Subcutaneous adipose tissue (tissue), 4 donors: ENCODE results near the gene SNX5. TPM values are rescaled to one million over a fixed set of nuclear protein-coding genes. Genes with fewer than 3 reads are reported as not detected.

Experiments
- CTCF ChIP-seq: fragments of 450-650 bp; IDR thresholded peaks from one replicate; pipeline ENCODE4 v1.5.1; 2016; ENCODE audit warnings: low read depth, mild to moderate bottlenecking, control low read depth, antibody characterized with exemption, moderate library complexity
- total RNA-seq, 4 donors: library from RNA; depleted of rRNA; stranded (reverse); fragments of >200 nt; gene quantifications; one replicate each; pipeline ENCODE4 v1.1.0, GENCODE V29; 2016

Gene SNX5
- total RNA-seq, 4 donors from 2014 or later, result 114 to 169 (median 139) TPM

- TF ChIP-seq CTCF, result no peak
Observed at GRCh38 chr20:18001131-18001921, 32.7 kb upstream of the SNX5 start.

GRCh38 chr20:17999566-17999965, 31.0 kb upstream of the SNX5 start:
- no peak for TF ChIP-seq CTCF

- no peak for TF ChIP-seq CTCF
Observed at GRCh38 chr20:17998446-17998845, 29.9 kb upstream of the SNX5 start.

- TF ChIP-seq CTCF, result no peak
Observed at GRCh38 chr20:17995967-17996819, 27.6 kb upstream of the SNX5 start.

GRCh38 chr20:17993546-17993945, 25.0 kb upstream of the SNX5 start:
- TF ChIP-seq CTCF, result no peak

- TF ChIP-seq CTCF, result no peak
Observed at GRCh38 chr20:17992847-17993513, 24.4 kb upstream of the SNX5 start.

- TF ChIP-seq CTCF, result no peak
Observed at GRCh38 chr20:17992224-17992637, 23.6 kb upstream of the SNX5 start.
